HL-60 (cell line): ENCODE data around the gene SLC16A12.
"Not testable (repeated sequence)": the region's sequence is repeated elsewhere in the genome, so short reads cannot be mapped to it uniquely, and the experiment has no call there.

Experiments used
- GABPA ChIP-seq: IDR thresholded peaks from 2 replicates; pipeline ENCODE4 v1.6.1; 2012; ENCODE audit warnings: low read depth
- POLR2AphosphoS5 ChIP-seq: IDR thresholded peaks from 2 replicates; pipeline ENCODE4 v1.6.1; 2012; ENCODE audit warnings: low read depth
- SPI1 ChIP-seq: IDR thresholded peaks from 2 replicates; pipeline ENCODE4 v1.6.1; 2012; ENCODE audit warnings: low read depth, mild to moderate bottlenecking, borderline replicate concordance
- TF ChIP-seq, protein P1 (sequence below): IDR thresholded peaks from one replicate; pipeline ENCODE4 v1.5.1; 2011; ENCODE audit warnings: low read length, control low read depth, inconsistent platforms; ENCODE audit not compliant: insufficient read depth
- TF ChIP-seq, protein P2 (sequence below): IDR thresholded peaks from 2 replicates; pipeline ENCODE4 v1.6.1; 2012; ENCODE audit warnings: low read depth; ENCODE audit not compliant: insufficient replicate concordance

DNA sequence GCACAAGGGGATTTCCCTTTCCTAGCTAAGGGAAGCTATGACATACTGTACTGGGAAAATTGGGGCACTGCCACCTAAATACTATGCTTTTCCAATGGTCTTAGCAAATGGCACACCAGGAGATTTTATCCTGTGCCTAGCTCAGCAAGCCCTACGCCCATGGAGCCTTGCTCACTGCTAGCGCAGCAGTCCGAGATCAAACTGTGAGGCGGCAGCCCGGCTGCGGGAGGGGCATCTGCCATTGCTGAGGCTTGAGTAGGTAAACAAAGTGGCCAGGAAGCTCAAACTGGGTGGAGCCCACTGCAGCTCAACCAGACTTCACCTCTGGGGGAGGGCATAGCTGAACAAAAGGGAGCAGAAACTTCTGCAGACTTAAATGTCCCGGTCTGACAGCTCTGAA lies 90.6 kb downstream of the SLC16A12 start:
- TF ChIP-seq, protein P1, sequence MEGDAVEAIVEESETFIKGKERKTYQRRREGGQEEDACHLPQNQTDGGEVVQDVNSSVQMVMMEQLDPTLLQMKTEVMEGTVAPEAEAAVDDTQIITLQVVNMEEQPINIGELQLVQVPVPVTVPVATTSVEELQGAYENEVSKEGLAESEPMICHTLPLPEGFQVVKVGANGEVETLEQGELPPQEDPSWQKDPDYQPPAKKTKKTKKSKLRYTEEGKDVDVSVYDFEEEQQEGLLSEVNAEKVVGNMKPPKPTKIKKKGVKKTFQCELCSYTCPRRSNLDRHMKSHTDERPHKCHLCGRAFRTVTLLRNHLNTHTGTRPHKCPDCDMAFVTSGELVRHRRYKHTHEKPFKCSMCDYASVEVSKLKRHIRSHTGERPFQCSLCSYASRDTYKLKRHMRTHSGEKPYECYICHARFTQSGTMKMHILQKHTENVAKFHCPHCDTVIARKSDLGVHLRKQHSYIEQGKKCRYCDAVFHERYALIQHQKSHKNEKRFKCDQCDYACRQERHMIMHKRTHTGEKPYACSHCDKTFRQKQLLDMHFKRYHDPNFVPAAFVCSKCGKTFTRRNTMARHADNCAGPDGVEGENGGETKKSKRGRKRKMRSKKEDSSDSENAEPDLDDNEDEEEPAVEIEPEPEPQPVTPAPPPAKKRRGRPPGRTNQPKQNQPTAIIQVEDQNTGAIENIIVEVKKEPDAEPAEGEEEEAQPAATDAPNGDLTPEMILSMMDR, result not testable (repeated sequence)
- not testable (repeated sequence) for TF ChIP-seq GABPA, POLR2AphosphoS5, SPI1
- TF ChIP-seq, protein P2, sequence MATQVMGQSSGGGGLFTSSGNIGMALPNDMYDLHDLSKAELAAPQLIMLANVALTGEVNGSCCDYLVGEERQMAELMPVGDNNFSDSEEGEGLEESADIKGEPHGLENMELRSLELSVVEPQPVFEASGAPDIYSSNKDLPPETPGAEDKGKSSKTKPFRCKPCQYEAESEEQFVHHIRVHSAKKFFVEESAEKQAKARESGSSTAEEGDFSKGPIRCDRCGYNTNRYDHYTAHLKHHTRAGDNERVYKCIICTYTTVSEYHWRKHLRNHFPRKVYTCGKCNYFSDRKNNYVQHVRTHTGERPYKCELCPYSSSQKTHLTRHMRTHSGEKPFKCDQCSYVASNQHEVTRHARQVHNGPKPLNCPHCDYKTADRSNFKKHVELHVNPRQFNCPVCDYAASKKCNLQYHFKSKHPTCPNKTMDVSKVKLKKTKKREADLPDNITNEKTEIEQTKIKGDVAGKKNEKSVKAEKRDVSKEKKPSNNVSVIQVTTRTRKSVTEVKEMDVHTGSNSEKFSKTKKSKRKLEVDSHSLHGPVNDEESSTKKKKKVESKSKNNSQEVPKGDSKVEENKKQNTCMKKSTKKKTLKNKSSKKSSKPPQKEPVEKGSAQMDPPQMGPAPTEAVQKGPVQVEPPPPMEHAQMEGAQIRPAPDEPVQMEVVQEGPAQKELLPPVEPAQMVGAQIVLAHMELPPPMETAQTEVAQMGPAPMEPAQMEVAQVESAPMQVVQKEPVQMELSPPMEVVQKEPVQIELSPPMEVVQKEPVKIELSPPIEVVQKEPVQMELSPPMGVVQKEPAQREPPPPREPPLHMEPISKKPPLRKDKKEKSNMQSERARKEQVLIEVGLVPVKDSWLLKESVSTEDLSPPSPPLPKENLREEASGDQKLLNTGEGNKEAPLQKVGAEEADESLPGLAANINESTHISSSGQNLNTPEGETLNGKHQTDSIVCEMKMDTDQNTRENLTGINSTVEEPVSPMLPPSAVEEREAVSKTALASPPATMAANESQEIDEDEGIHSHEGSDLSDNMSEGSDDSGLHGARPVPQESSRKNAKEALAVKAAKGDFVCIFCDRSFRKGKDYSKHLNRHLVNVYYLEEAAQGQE, result not testable (repeated sequence)
